ENCODE data around the gene LMO1. TPM values are rescaled to one million over a fixed set of nuclear protein-coding genes. Genes with fewer than 3 reads are reported as not detected.

LMO1 gene
- total RNA-seq, 1 experiment from 2014 or later: 0.27 TPM

DNA sequence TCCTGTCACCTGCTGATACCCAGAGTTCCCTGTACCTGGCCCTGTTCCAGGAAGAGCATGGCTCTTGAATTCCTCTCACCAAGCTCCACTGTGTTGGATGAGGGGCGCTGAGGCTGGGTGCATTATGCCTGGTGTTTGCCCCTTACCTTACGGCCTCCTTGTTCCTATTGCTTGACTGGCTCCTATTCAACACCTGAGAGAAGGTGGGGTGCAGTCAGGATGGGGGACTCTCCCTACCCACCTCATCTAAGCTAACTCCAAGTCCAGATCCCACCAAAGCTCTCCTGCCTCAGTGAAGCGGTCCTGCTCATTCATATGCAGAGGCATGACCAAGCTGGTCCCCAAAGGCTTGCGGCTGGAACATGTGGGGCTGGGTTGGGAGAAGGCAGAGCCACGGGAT, 59.1 kb downstream of the LMO1 start:
- Histone ChIP-seq H3K27ac (ENCODE audit: low read depth, low read length) (no peak overlapping the region), H3K4me2 (ENCODE audit: low read length) (no peak overlapping the region), H3K4me3 (replicated peaks in 1 of 2; ENCODE audit: low read depth in 1 of 2, low read length in 2 of 2) (no peak overlapping the region), H3K4me1 (ENCODE audit: control insufficient read depth in 1 of 2, insufficient read depth in 2 of 2, low read length in 2 of 2) (no peaks in the 10 kb centered on the region), H3K79me2 (ENCODE audit: insufficient read depth, low read length) (no peaks in the 10 kb centered on the region), H3K36me3 (ENCODE audit: control insufficient read depth in 1 of 2, insufficient read depth in 2 of 2, low read length in 2 of 2) (no peaks in the 10 kb centered on the region), H4K20me1 (ENCODE audit: insufficient read depth) (no peaks in the 10 kb centered on the region), H3K9ac (ENCODE audit: low read length) (no peak overlapping the region), H3K9me3 (ENCODE audit: control insufficient read depth in 1 of 2, insufficient read depth in 1 of 2, low read depth in 1 of 2, low read length in 2 of 2) (no peaks in the 10 kb centered on the region), H3K27me3 (ENCODE audit: insufficient read depth, low read length) (peaks cover 8% of the 10 kb centered on the region), H3K9me2 (ENCODE audit: insufficient read depth) (no peaks in the 10 kb centered on the region), H2AFZ (ENCODE audit: low read depth, low read length, poor library complexity, severe bottlenecking) (no peak overlapping the region)
- DNase-seq (ENCODE audit: low read depth, low spot score) (no peak), ATAC-seq (no peak)
- RAD21 ChIA-PET (ENCODE audit: low non-redundant PET in 1 of 2, low total read pairs in 2 of 2, uncharacterized antibody in 2 of 2, unreplicated experiment in 2 of 2): no interaction called here
- intact Hi-C loops (cut with micrococcal nuclease): no loop called here
- TF ChIP-seq TCF7L2 (IDR thresholded peaks at IDR 0.05; ENCODE audit: borderline replicate concordance, extremely low read depth, insufficient read depth, insufficient read length) (no peak), ZFX (IDR thresholded peaks at IDR 0.05) (no peak), SP1 (IDR thresholded peaks at IDR 0.05; ENCODE audit: low read depth) (no peak), RAD21 (IDR thresholded peaks at IDR 0.05; ENCODE audit: low read depth) (no peak), ZNF274 (IDR thresholded peaks at IDR 0.05; ENCODE audit: low read depth, low read length) (no peak), POLR2A (IDR thresholded peaks at IDR 0.05; ENCODE audit: borderline replicate concordance, extremely low read depth, insufficient read depth, insufficient read length) (no peak), CEBPB (IDR thresholded peaks at IDR 0.05; ENCODE audit: low read depth) (no peak), EGR1 (IDR thresholded peaks at IDR 0.05; ENCODE audit: low read depth) (no peak), YY1 (IDR thresholded peaks at IDR 0.05; ENCODE audit: extremely low read depth, insufficient replicate concordance, low read depth, low read length) (no peak), JUND (IDR thresholded peaks at IDR 0.05) (no peak), EZH2phosphoT487 (IDR thresholded peaks at IDR 0.05; ENCODE audit: borderline replicate concordance) (no peak), CBX3 (IDR thresholded peaks at IDR 0.05; ENCODE audit: low read depth) (no peak), SIN3A (IDR thresholded peaks at IDR 0.05; ENCODE audit: low read depth) (no peak)
- TF ChIP-seq, protein P1, sequence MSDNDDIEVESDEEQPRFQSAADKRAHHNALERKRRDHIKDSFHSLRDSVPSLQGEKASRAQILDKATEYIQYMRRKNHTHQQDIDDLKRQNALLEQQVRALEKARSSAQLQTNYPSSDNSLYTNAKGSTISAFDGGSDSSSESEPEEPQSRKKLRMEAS (IDR thresholded peaks at IDR 0.05): no peak
- TF ChIP-seq, protein P2, sequence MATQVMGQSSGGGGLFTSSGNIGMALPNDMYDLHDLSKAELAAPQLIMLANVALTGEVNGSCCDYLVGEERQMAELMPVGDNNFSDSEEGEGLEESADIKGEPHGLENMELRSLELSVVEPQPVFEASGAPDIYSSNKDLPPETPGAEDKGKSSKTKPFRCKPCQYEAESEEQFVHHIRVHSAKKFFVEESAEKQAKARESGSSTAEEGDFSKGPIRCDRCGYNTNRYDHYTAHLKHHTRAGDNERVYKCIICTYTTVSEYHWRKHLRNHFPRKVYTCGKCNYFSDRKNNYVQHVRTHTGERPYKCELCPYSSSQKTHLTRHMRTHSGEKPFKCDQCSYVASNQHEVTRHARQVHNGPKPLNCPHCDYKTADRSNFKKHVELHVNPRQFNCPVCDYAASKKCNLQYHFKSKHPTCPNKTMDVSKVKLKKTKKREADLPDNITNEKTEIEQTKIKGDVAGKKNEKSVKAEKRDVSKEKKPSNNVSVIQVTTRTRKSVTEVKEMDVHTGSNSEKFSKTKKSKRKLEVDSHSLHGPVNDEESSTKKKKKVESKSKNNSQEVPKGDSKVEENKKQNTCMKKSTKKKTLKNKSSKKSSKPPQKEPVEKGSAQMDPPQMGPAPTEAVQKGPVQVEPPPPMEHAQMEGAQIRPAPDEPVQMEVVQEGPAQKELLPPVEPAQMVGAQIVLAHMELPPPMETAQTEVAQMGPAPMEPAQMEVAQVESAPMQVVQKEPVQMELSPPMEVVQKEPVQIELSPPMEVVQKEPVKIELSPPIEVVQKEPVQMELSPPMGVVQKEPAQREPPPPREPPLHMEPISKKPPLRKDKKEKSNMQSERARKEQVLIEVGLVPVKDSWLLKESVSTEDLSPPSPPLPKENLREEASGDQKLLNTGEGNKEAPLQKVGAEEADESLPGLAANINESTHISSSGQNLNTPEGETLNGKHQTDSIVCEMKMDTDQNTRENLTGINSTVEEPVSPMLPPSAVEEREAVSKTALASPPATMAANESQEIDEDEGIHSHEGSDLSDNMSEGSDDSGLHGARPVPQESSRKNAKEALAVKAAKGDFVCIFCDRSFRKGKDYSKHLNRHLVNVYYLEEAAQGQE (IDR thresholded peaks at IDR 0.05; ENCODE audit: low read depth): no peak
- POLR2A ChIA-PET: no interaction called here
- CTCF ChIA-PET: interaction anchor here (1.1 kb wide), 1 partner anchor 12 kb away, joined by 3 read pairs; no protein-coding TSS in a partner anchor
- no TSS peak for BruUV-seq (replicated peaks)

All from HCT116 (cell line).